ENCODE data around the gene CREB1.
A peak's percentile ranks its signal among the peaks of the same experiment; 100 is the strongest.
"Not testable (repeated sequence)": the region's sequence is repeated elsewhere in the genome, so short reads cannot be mapped to it uniquely, and the experiment has no call there.

Gene CREB1

GRCh38 chr2:207529330-207530159 is at the start of gene CREB1:
Gene CREB1 (plus strand): TSS chr2:207529962. CDS start chr2:207555636, 25,674 bp downstream.
- DNase-seq (ENCODE audit: low spot score), result peak; percentile 95

- DNase-seq (ENCODE audit: low spot score), result no peak
Measured at GRCh38 chr2:207480521-207481040, 49.2 kb upstream of the CREB1 start.

- no peak for DNase-seq (ENCODE audit: low spot score)
Measured at GRCh38 chr2:207481924-207482323, 47.8 kb upstream of the CREB1 start.

GRCh38 chr2:207482630-207483029 is 47.1 kb upstream of the CREB1 start:
- no peak for DNase-seq (ENCODE audit: low spot score)

- DNase-seq (ENCODE audit: low spot score), result no peak
Measured at GRCh38 chr2:207483066-207483465, 46.7 kb upstream of the CREB1 start.

- no peak for DNase-seq (ENCODE audit: low spot score)
Measured at GRCh38 chr2:207483477-207483876, 46.3 kb upstream of the CREB1 start.

- DNase-seq (ENCODE audit: low spot score), result no peak
Measured at GRCh38 chr2:207484444-207485391, 45.0 kb upstream of the CREB1 start.

- peak; percentile 53 for DNase-seq (ENCODE audit: low spot score)
Measured at GRCh38 chr2:207487650-207488311, 42.0 kb upstream of the CREB1 start.

- no peak for DNase-seq (ENCODE audit: low spot score)
Measured at GRCh38 chr2:207489251-207489650, 40.5 kb upstream of the CREB1 start.

GRCh38 chr2:207490441-207490840 is 39.3 kb upstream of the CREB1 start:
- DNase-seq (ENCODE audit: low spot score), result no peak

GRCh38 chr2:207491086-207491485 is 38.7 kb upstream of the CREB1 start:
- DNase-seq (ENCODE audit: low spot score), result no peak

- no peak for DNase-seq (ENCODE audit: low spot score)
Measured at GRCh38 chr2:207491956-207492355, 37.8 kb upstream of the CREB1 start.

GRCh38 chr2:207492461-207492860 is 37.3 kb upstream of the CREB1 start:
- DNase-seq (ENCODE audit: low spot score), result no peak

- DNase-seq (ENCODE audit: low spot score), result no peak
Measured at GRCh38 chr2:207494137-207494536, 35.6 kb upstream of the CREB1 start.

- DNase-seq (ENCODE audit: low spot score), result not testable (repeated sequence)
Measured at GRCh38 chr2:207496936-207497335, 32.8 kb upstream of the CREB1 start.

GRCh38 chr2:207497596-207497995 is 32.2 kb upstream of the CREB1 start:
- DNase-seq (ENCODE audit: low spot score), result no peak

- no peak for DNase-seq (ENCODE audit: low spot score)
Measured at GRCh38 chr2:207498427-207498826, 31.3 kb upstream of the CREB1 start.

- no peak for DNase-seq (ENCODE audit: low spot score)
Measured at GRCh38 chr2:207499114-207499513, 30.6 kb upstream of the CREB1 start.

GRCh38 chr2:207501802-207502576 is 27.8 kb upstream of the CREB1 start:
- no peak for DNase-seq (ENCODE audit: low spot score)

GRCh38 chr2:207502577-207503198 is 27.1 kb upstream of the CREB1 start:
- no peak for DNase-seq (ENCODE audit: low spot score)

- no peak for DNase-seq (ENCODE audit: low spot score)
Measured at GRCh38 chr2:207503234-207503633, 26.5 kb upstream of the CREB1 start.

Measured in COLO829 (cell line).